22Rv1 (cell line): ENCODE measurements around the gene SELENOP.
"Not testable (repeated sequence)": the region's sequence is repeated elsewhere in the genome, so short reads cannot be mapped to it uniquely, and the experiment has no call there.

Experiments
- H3K27ac ChIP-seq: fragments of 450-650 bp; 2 replicates; pipeline ENCODE4 v1.5.1; 2017
- ZFX ChIP-seq: fragments of 450-650 bp; IDR thresholded peaks from 2 replicates; pipeline ENCODE4 v1.6.1; 2017; ENCODE audit warnings: antibody characterized with exemption, borderline replicate concordance
- TF ChIP-seq, protein P1 (sequence below): fragments of 450-650 bp; IDR thresholded peaks from 2 replicates; pipeline ENCODE4 v1.5.1; 2017; ENCODE audit warnings: mild to moderate bottlenecking

The SELENOP gene

DNA sequence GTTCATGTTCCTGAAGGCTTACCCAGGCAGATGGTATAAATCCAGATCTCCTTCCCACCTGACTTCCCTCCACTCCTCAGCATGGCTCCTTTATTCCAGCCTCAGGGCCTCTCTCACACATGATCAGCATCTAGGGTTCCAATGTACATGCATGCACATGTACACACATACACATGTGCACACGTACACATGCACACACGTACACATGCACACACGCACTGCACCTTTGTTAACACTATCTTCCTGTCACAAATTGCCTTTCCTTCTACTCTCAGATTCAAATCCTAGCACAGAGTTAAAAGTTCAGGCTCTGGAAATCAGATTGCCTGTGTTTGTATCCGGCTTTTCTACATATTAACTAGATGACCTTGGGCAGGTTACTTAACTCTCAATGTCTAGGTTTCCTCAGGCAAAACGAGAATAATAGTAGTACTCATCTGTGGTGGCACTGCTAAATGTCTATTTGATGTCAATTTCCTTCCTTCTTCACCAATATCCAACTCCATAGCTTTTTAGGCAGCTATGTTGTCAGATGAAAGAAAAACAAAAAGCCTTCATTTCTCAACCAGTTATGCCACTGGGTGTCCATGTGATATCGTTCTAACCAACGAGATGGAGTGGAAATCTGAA is 12.8 kb upstream of the SELENOP start:
- no peak for TF ChIP-seq ZFX
- TF ChIP-seq, protein P1, sequence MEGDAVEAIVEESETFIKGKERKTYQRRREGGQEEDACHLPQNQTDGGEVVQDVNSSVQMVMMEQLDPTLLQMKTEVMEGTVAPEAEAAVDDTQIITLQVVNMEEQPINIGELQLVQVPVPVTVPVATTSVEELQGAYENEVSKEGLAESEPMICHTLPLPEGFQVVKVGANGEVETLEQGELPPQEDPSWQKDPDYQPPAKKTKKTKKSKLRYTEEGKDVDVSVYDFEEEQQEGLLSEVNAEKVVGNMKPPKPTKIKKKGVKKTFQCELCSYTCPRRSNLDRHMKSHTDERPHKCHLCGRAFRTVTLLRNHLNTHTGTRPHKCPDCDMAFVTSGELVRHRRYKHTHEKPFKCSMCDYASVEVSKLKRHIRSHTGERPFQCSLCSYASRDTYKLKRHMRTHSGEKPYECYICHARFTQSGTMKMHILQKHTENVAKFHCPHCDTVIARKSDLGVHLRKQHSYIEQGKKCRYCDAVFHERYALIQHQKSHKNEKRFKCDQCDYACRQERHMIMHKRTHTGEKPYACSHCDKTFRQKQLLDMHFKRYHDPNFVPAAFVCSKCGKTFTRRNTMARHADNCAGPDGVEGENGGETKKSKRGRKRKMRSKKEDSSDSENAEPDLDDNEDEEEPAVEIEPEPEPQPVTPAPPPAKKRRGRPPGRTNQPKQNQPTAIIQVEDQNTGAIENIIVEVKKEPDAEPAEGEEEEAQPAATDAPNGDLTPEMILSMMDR: no peak
- H3K27ac ChIP-seq: no peak overlapping the region

DNA sequence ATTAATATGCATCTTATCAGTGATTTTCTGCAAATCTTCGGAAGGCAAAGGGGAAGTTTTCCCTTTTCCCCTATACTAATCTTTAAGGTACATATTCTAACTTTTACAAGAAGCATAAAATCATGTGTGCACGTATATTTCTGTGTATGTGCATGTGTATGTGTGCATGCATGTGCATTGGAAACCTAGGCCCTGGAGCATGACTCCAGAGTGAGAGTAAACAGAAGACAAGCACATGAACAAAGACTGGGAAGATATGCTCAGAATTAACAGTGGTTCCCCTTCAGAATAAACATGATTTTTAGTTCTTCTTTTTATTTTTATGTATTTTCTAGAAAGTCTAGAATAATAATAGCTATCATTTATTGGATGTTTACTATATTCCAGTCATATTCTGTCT is 10.9 kb upstream of the SELENOP start:
- TF ChIP-seq, protein P1: no peak
- TF ChIP-seq ZFX: no peak
- no peak overlapping the region for H3K27ac ChIP-seq

DNA sequence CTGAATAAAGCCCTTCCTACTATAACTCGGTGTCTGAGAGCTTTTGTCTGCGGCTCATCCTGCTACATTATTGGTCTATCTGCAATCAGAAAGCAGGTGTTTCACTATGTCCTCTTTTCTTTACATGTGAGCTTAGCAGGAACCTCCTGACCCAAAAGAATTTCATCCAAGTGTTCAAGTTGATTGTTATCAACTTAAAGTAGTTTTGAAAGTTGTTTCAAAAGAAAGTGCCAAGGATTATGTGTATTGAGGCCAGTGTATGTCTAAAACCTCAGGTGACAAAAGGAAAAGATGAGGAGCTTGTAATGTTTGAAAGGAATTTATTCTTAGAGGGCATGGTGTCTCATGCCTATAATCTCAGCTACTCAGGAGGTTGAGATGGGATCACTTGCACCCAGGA is 8.1 kb upstream of the SELENOP start:
- H3K27ac ChIP-seq: no peak overlapping the region
- TF ChIP-seq, protein P1: no peak
- TF ChIP-seq ZFX: no peak

DNA sequence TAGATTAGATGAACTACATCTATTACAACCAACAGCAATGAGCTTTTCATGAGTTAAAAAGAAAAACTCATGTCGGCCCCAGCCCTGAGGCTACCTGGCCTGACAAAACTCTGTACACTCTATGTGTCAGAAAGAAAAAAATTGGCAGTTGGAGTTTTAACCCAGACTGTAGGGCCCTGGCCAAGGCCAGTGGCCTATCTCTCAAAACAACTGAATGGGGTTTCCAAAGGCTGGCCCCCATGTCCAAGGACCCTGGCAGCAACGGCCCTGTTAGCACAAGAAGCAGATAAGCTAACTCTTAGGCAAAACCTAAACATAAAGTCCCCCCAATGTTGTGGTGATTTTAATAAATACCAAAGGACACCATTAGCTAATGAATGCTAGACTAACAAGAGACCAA is 4.9 kb upstream of the SELENOP start:
- not testable (repeated sequence) for H3K27ac ChIP-seq

DNA sequence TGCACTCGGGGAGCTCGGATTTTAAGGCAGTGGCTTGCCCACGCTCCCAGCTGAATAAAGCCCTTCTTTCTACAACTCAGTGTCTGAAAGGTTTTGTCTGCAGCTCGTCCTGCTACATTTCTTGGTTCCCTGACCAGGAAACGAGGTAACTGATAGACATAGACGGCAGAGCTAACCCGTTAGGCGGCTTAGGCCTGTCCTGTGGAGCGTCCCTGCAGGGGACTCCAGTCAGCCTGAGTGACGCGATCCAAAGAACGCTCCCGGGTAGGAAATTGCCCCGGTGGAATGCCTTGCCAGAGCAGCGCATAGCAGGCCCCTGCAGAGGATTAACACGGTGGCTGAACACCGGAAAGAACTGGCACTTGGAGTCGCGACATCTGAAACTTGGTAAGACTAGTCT is 1.8 kb upstream of the SELENOP start:
- no peak for TF ChIP-seq ZFX
- TF ChIP-seq, protein P1: no peak
- peak overlapping the region; percentile 91; the same call in 1 of the 2 replicates for H3K27ac ChIP-seq

DNA sequence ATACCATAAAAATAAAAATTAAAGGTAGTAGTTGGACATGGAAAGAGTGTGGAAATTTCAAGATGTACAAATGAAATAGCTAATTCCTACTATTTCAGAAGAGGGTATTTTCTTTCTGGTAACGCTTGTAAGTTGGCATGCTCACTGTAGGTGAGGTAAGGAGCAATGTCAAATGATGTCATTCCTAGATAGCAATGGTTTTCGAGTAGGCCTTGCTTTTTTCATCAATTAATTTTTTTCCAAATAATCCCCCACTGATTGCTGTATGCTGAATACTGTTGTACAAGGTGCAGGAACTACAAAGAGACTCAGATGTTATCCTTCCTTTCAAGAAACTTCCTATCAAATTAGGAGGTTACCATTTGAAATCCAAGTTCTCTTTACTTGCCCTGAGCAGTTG is 928 bp upstream of the SELENOP start:
- peak overlapping the region; percentile 91 for H3K27ac ChIP-seq
- TF ChIP-seq ZFX: no peak
- TF ChIP-seq, protein P1: no peak

DNA sequence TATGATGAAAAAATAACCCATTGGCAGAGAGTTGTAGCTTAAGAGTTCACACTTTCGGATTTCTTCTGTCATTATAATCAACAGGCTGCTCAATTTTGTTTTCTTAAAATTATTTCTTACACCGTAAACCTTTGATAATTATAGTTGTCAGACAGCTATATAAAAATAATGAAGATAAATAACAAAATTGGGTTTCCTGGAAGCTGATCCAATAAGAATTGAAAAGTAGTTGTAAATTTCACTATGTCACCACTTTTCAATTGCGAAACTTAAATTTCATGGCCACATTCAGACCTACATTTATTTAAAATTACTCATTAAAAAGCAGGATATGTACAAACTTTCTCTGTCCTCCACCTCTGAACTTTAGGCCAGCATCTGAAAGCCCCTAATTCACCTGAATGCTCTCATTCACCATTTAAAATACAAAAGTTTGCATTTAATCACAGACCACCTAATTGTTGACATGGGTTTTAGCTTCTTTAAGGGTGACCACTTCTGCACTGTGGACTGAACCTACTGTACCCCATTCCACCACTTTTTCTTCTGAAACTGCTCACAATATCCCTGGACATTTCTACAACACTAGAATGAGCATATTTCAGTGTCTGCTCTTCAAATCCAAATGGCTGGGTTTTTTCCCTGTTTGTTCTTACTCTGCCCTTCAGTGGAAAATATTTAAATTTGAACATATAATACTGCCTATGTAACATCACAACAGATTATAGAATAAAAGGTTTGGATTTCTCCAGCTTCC is 680 bp downstream of the SELENOP start:
- peak overlapping the region; percentile 91 for H3K27ac ChIP-seq
- TF ChIP-seq, protein P1: no peak
- no peak for TF ChIP-seq ZFX
